ENCODE data around the gene OPCML.

DNA sequence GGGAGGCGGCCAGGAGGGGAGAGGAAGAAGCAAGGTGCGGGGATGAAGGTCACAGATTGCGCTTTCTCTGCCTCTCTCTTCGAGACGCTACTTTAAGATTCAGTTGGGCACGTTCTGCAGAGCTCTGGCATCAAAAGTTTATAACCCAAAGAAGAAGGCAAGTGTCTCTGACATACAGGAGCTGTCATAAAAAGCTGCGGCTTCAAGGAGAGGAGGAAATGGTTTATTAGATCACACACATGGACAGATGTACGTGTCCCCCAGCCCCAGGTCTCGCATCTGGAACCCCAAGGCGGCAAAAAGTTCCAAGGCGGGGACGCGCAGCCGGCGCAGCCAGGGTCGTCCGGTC is 589.0 kb downstream of the OPCML start:
- TF ChIP-seq, protein P1, sequence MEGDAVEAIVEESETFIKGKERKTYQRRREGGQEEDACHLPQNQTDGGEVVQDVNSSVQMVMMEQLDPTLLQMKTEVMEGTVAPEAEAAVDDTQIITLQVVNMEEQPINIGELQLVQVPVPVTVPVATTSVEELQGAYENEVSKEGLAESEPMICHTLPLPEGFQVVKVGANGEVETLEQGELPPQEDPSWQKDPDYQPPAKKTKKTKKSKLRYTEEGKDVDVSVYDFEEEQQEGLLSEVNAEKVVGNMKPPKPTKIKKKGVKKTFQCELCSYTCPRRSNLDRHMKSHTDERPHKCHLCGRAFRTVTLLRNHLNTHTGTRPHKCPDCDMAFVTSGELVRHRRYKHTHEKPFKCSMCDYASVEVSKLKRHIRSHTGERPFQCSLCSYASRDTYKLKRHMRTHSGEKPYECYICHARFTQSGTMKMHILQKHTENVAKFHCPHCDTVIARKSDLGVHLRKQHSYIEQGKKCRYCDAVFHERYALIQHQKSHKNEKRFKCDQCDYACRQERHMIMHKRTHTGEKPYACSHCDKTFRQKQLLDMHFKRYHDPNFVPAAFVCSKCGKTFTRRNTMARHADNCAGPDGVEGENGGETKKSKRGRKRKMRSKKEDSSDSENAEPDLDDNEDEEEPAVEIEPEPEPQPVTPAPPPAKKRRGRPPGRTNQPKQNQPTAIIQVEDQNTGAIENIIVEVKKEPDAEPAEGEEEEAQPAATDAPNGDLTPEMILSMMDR (IDR thresholded peaks at IDR 0.05; ENCODE audit: insufficient read depth, low read length, poor library complexity, severe bottlenecking): no peak
- no peak for TF ChIP-seq EZH2phosphoT487 (conservative IDR thresholded peaks at IDR 0.05; ENCODE audit: low read length)
